GM23338 (cell line): ENCODE results near the gene OR13G1. TPM values are rescaled to one million over a fixed set of nuclear protein-coding genes. Genes with fewer than 3 reads are reported as not detected.

Source experiments
- ATAC-seq: fragments of 200-7000 bp; cut with Tn5 transposase; 3 replicates; pipeline ENCODE4 v1.9.1; 2020
- DNase-seq: peaks from one replicate; pipeline ENCODE4 v3.0.0-alpha.2; 2015; ENCODE audit warnings: low spot score
- H2AFZ ChIP-seq: fragments of 200-600 bp; sonication (generic); 2 replicates; pipeline ENCODE4 v1.8.0; 2016; ENCODE audit warnings: antibody characterized with exemption, mild to moderate bottlenecking, moderate library complexity
- H3F3A ChIP-seq: fragments of 200-600 bp; sonication (generic); replicated peaks from 2 replicates; pipeline ENCODE4 v1.8.0; 2017; ENCODE audit warnings: antibody characterized with exemption, mixed run types, low read depth
- H3K27ac ChIP-seq: fragments of 200-600 bp; sonication (generic); 2 replicates; pipeline ENCODE4 v1.6.1; 2016; ENCODE audit warnings: low read depth
- H3K27me3 ChIP-seq: fragments of 200-600 bp; sonication (generic); 2 replicates; pipeline ENCODE4 v1.8.0; 2016; ENCODE audit warnings: mild to moderate bottlenecking, mixed run types, moderate library complexity; ENCODE audit not compliant: insufficient read depth
- H3K36me3 ChIP-seq: fragments of 200-600 bp; sonication (generic); 2 replicates; pipeline ENCODE4 v1.8.0; 2016; ENCODE audit warnings: mild to moderate bottlenecking; ENCODE audit not compliant: insufficient read depth
- H3K4me1 ChIP-seq: fragments of 200-600 bp; sonication (generic); 2 replicates; pipeline ENCODE4 v1.8.0; 2016; ENCODE audit warnings: mild to moderate bottlenecking, moderate library complexity; ENCODE audit not compliant: insufficient read depth
- H3K4me2 ChIP-seq: fragments of 200-600 bp; sonication (generic); 2 replicates; pipeline ENCODE4 v1.7.1; 2017; ENCODE audit warnings: mixed run types
- H3K4me3 ChIP-seq: fragments of 200-600 bp; sonication (generic); 2 replicates; pipeline ENCODE4 v1.6.1; 2016; ENCODE audit warnings: mixed run types
- H3K79me2 ChIP-seq: fragments of 200-600 bp; sonication (generic); replicated peaks from 2 replicates; pipeline ENCODE4 v1.8.0; 2017; ENCODE audit warnings: mild to moderate bottlenecking; ENCODE audit not compliant: insufficient read depth
- H3K9me2 ChIP-seq: fragments of 200-600 bp; sonication (generic); 2 replicates; pipeline ENCODE4 v1.8.0; 2017; ENCODE audit not compliant: insufficient read depth
- H4K20me1 ChIP-seq: fragments of 200-600 bp; sonication (generic); replicated peaks from 2 replicates; pipeline ENCODE4 v1.8.0; 2017; ENCODE audit warnings: mild to moderate bottlenecking; ENCODE audit not compliant: insufficient read depth
- H3K27ac Mint-ChIP-seq: 2 replicates; pipeline ENCODE4 v1.8.0; 2020; ENCODE audit warnings: inconsistent platforms, mild to moderate bottlenecking, moderate library complexity, mixed read lengths
- H3K27me3 Mint-ChIP-seq: 3 replicates; pipeline ENCODE4 v1.8.0; 2022; ENCODE audit warnings: low read depth, mild to moderate bottlenecking, moderate library complexity, mixed read lengths, inconsistent platforms; ENCODE audit not compliant: insufficient read depth, poor library complexity
- H3K36me3 Mint-ChIP-seq: 3 replicates; pipeline ENCODE4 v1.8.0; 2021; ENCODE audit warnings: low read depth, mild to moderate bottlenecking, inconsistent platforms, moderate library complexity, mixed read lengths
- H3K4me1 Mint-ChIP-seq: 3 replicates; pipeline ENCODE4 v1.8.0; 2020; ENCODE audit warnings: mild to moderate bottlenecking, inconsistent platforms, mixed read lengths
- H3K4me3 Mint-ChIP-seq: 3 replicates; pipeline ENCODE4 v1.8.0; 2021; ENCODE audit warnings: moderate library complexity, mild to moderate bottlenecking, inconsistent platforms, mixed read lengths
- H3K9me3 Mint-ChIP-seq: 3 replicates; pipeline ENCODE4 v1.8.0; 2020; ENCODE audit warnings: moderate library complexity, mild to moderate bottlenecking, inconsistent platforms, mixed read lengths
- CREB1 ChIP-seq: fragments of 250-450 bp; sonication (Bioruptor Pico); IDR thresholded peaks from 2 replicates; pipeline ENCODE4 v1.5.0; 2020; ENCODE audit warnings: low read depth, mild to moderate bottlenecking, moderate library complexity
- CTCF ChIP-seq, 2 experiments: fragments of 200-600 bp in 1 of 2; sonication (generic) in 1 of 2; conservative IDR thresholded peaks; 2 replicates each; pipeline versions ENCODE4 v1.5.1 to v1.6.1; 2016 to 2017; ENCODE audit warnings: antibody characterized with exemption in 2 of 2, low read depth in 2 of 2, mild to moderate bottlenecking in 2 of 2, moderate library complexity in 1 of 2
- EZH2 ChIP-seq: fragments of 200-600 bp; sonication (generic); IDR thresholded peaks from one replicate; pipeline ENCODE4 v1.8.0; 2017; ENCODE audit warnings: antibody characterized with exemption, mild to moderate bottlenecking, low read depth; ENCODE audit not compliant: unreplicated experiment
- EZH2phosphoT487 ChIP-seq: fragments of 200-600 bp; sonication (generic); IDR thresholded peaks from one replicate; pipeline ENCODE4 v1.8.1; 2018; ENCODE audit warnings: antibody characterized with exemption; ENCODE audit not compliant: unreplicated experiment
- JUNB ChIP-seq: IDR thresholded peaks from one replicate; pipeline ENCODE4 v1.6.1; 2016; ENCODE audit warnings: antibody characterized with exemption; ENCODE audit not compliant: unreplicated experiment
- STAT1 ChIP-seq: IDR thresholded peaks from one replicate; pipeline ENCODE4 v1.6.1; 2016; ENCODE audit warnings: antibody characterized with exemption; ENCODE audit not compliant: unreplicated experiment
- ZNF114 ChIP-seq: fragments of 250-450 bp; sonication (Bioruptor Pico); IDR thresholded peaks from 2 replicates; pipeline ENCODE4 v1.5.0; 2020; ENCODE audit warnings: mild to moderate bottlenecking, moderate library complexity
- polyA plus RNA-seq: library from polyadenylated mRNA; unstranded; fragments of >200 nt; fragmentation: Nextera tagmentation; extraction: Ambion mirVana; gene quantifications from 2 replicates; pipeline ENCODE4 v1.2.1, GENCODE V29; 2016
- total RNA-seq: library from RNA; depleted of rRNA; stranded (reverse); fragments of >200 nt; shearing (Covaris generic); gene quantifications from 2 replicates; pipeline ENCODE4 v1.2.3, GENCODE V29; 2014
- TF ChIP-seq, protein P1 (sequence below): fragments of 250-450 bp; sonication (Bioruptor Pico); IDR thresholded peaks from 2 replicates; pipeline ENCODE4 v1.5.0; 2020; ENCODE audit warnings: mild to moderate bottlenecking, moderate library complexity
- TF ChIP-seq, protein P2 (sequence below): IDR thresholded peaks from one replicate; pipeline ENCODE4 v1.6.1; 2018; ENCODE audit warnings: antibody characterized with exemption; ENCODE audit not compliant: unreplicated experiment

Gene OR13G1
- total and polyA plus RNA-seq, 2 experiments from 2014 or later, result not detected

GRCh38 chr1:247669225-247669624 is 10.3 kb downstream of the OR13G1 start (continued):
- TF ChIP-seq, protein P1, sequence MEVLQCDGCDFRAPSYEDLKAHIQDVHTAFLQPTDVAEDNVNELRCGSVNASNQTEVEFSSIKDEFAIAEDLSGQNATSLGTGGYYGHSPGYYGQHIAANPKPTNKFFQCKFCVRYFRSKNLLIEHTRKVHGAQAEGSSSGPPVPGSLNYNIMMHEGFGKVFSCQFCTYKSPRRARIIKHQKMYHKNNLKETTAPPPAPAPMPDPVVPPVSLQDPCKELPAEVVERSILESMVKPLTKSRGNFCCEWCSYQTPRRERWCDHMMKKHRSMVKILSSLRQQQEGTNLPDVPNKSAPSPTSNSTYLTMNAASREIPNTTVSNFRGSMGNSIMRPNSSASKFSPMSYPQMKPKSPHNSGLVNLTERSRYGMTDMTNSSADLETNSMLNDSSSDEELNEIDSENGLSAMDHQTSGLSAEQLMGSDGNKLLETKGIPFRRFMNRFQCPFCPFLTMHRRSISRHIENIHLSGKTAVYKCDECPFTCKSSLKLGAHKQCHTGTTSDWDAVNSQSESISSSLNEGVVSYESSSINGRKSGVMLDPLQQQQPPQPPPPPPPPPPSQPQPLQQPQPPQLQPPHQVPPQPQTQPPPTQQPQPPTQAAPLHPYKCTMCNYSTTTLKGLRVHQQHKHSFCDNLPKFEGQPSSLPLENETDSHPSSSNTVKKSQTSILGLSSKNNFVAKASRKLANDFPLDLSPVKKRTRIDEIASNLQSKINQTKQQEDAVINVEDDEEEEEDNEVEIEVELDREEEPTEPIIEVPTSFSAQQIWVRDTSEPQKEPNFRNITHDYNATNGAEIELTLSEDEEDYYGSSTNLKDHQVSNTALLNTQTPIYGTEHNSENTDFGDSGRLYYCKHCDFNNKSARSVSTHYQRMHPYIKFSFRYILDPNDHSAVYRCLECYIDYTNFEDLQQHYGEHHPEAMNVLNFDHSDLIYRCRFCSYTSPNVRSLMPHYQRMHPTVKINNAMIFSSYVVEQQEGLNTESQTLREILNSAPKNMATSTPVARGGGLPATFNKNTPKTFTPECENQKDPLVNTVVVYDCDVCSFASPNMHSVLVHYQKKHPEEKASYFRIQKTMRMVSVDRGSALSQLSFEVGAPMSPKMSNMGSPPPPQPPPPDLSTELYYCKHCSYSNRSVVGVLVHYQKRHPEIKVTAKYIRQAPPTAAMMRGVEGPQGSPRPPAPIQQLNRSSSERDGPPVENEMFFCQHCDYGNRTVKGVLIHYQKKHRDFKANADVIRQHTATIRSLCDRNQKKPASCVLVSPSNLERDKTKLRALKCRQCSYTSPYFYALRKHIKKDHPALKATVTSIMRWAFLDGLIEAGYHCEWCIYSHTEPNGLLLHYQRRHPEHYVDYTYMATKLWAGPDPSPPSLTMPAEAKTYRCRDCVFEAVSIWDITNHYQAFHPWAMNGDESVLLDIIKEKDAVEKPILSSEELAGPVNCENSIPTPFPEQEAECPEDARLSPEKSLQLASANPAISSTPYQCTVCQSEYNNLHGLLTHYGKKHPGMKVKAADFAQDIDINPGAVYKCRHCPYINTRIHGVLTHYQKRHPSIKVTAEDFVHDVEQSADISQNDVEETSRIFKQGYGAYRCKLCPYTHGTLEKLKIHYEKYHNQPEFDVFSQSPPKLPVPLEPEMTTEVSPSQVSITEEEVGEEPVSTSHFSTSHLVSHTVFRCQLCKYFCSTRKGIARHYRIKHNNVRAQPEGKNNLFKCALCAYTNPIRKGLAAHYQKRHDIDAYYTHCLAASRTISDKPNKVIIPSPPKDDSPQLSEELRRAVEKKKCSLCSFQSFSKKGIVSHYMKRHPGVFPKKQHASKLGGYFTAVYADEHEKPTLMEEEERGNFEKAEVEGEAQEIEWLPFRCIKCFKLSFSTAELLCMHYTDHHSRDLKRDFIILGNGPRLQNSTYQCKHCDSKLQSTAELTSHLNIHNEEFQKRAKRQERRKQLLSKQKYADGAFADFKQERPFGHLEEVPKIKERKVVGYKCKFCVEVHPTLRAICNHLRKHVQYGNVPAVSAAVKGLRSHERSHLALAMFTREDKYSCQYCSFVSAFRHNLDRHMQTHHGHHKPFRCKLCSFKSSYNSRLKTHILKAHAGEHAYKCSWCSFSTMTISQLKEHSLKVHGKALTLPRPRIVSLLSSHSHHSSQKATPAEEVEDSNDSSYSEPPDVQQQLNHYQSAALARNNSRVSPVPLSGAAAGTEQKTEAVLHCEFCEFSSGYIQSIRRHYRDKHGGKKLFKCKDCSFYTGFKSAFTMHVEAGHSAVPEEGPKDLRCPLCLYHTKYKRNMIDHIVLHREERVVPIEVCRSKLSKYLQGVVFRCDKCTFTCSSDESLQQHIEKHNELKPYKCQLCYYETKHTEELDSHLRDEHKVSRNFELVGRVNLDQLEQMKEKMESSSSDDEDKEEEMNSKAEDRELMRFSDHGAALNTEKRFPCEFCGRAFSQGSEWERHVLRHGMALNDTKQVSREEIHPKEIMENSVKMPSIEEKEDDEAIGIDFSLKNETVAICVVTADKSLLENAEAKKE (CRISPR knock-in tag), result no peak
- TF ChIP-seq, protein P2, sequence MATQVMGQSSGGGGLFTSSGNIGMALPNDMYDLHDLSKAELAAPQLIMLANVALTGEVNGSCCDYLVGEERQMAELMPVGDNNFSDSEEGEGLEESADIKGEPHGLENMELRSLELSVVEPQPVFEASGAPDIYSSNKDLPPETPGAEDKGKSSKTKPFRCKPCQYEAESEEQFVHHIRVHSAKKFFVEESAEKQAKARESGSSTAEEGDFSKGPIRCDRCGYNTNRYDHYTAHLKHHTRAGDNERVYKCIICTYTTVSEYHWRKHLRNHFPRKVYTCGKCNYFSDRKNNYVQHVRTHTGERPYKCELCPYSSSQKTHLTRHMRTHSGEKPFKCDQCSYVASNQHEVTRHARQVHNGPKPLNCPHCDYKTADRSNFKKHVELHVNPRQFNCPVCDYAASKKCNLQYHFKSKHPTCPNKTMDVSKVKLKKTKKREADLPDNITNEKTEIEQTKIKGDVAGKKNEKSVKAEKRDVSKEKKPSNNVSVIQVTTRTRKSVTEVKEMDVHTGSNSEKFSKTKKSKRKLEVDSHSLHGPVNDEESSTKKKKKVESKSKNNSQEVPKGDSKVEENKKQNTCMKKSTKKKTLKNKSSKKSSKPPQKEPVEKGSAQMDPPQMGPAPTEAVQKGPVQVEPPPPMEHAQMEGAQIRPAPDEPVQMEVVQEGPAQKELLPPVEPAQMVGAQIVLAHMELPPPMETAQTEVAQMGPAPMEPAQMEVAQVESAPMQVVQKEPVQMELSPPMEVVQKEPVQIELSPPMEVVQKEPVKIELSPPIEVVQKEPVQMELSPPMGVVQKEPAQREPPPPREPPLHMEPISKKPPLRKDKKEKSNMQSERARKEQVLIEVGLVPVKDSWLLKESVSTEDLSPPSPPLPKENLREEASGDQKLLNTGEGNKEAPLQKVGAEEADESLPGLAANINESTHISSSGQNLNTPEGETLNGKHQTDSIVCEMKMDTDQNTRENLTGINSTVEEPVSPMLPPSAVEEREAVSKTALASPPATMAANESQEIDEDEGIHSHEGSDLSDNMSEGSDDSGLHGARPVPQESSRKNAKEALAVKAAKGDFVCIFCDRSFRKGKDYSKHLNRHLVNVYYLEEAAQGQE, result no peak
- no peak for TF ChIP-seq CREB1 (CRISPR knock-in tag)
- no peak for TF ChIP-seq EZH2

DNA sequence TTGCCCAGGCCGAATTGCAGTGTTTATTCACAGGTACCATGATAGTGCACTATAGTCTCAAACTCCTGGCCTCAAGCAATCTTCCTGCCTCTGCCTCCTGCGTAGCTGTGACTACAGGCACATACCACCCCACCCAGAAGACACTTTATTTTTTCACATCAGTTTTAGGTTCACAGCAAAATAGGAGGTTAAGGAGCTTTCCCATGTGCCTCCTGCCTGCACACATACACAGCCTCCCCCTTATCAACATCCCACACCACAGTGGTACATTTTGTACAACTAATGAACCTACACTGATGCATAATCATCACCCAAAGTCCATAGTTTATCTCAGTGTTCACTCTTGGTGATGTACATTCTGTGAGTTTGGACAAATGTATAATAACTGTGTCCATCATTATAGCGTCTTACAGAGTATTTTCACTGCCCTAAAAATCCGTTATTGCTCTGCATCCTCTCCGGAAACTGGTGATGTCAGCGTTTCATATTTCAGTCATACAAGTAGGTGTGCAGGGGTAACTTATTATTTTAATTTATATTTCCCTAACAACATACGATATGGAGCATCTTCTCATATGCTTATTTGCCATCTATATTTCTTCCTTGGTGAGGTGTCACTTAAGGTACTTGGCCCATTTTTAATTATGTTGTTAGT is 23.2 kb downstream of the OR13G1 start:
- Histone ChIP-seq H3K4me2 (no peak overlapping the region), H3F3A (no peaks in the 10 kb centered on the region)
- ATAC-seq, result no peak

More for the DNA sequence above, 23.2 kb downstream of the OR13G1 start:
- no peaks in the 10 kb centered on the region for H3K36me3 ChIP-seq
- no peaks in the 10 kb centered on the region for H4K20me1 ChIP-seq
- no peak overlapping the region for H3K4me3 ChIP-seq
- Mint-ChIP-seq H3K4me1 (no peaks in the 10 kb centered on the region), H3K9me3 (no peaks in the 10 kb centered on the region; the same call in 2 of the 3 replicates), H3K27ac (no peak overlapping the region), H3K27me3 (no peaks in the 10 kb centered on the region), H3K36me3 (no peaks in the 10 kb centered on the region), H3K4me3 (no peak overlapping the region)
- no peaks in the 10 kb centered on the region for H3K9me2 ChIP-seq
- H3K27me3 ChIP-seq, result no peaks in the 10 kb centered on the region
- no peak overlapping the region for H2AFZ ChIP-seq
- TF ChIP-seq JUNB, result no peak
- TF ChIP-seq EZH2phosphoT487, result no peak
- TF ChIP-seq, protein P2, result no peak
- TF ChIP-seq ZNF114, result no peak
- no peak for TF ChIP-seq CTCF (conservative IDR thresholded peaks at IDR 0.05; ENCODE audit: low read depth in 2 of 2)
- no peak for TF ChIP-seq STAT1
- no peaks in the 10 kb centered on the region for H3K79me2 ChIP-seq
- DNase-seq, result no peak
- H3K27ac ChIP-seq, result no peak overlapping the region
- no peaks in the 10 kb centered on the region for H3K4me1 ChIP-seq
